GM23248 (cell line): ENCODE data around the gene FBXW9. TPM values are rescaled to one million over a fixed set of nuclear protein-coding genes. Genes with fewer than 3 reads are reported as not detected.
"Not testable (repeated sequence)": the region's sequence is repeated elsewhere in the genome, so short reads cannot be mapped to it uniquely, and the experiment has no call there.

Experiments used
- DNase-seq: peaks from one replicate; pipeline ENCODE4 v3.0.0-alpha.2; 2015
- H2AFZ ChIP-seq: fragments of 200-600 bp; sonication (generic); 2 replicates; pipeline ENCODE4 v1.6.1; 2016; ENCODE audit warnings: antibody characterized with exemption
- H3F3A ChIP-seq: fragments of 200-600 bp; sonication (generic); 2 replicates; pipeline ENCODE4 v1.6.1; 2016; ENCODE audit warnings: mild to moderate bottlenecking, antibody characterized with exemption, mixed run types; ENCODE audit not compliant: insufficient read depth
- H3K27ac ChIP-seq: fragments of 200-600 bp; sonication (generic); 2 replicates; pipeline ENCODE4 v1.5.1; 2016; ENCODE audit warnings: mild to moderate bottlenecking
- H3K27me3 ChIP-seq: fragments of 200-600 bp; sonication (generic); replicated peaks from 2 replicates; pipeline ENCODE4 v1.6.1; 2016; ENCODE audit warnings: mild to moderate bottlenecking; ENCODE audit not compliant: insufficient read depth
- H3K36me3 ChIP-seq: fragments of 200-600 bp; sonication (generic); 2 replicates; pipeline ENCODE4 v1.6.1; 2016; ENCODE audit warnings: low read depth, mild to moderate bottlenecking
- H3K4me1 ChIP-seq: fragments of 200-600 bp; sonication (generic); 2 replicates; pipeline ENCODE4 v1.6.1; 2016; ENCODE audit warnings: mild to moderate bottlenecking; ENCODE audit not compliant: insufficient read depth
- H3K4me2 ChIP-seq: fragments of 200-600 bp; sonication (generic); one replicate; pipeline ENCODE4 v1.6.1; 2016; ENCODE audit warnings: mild to moderate bottlenecking; ENCODE audit not compliant: unreplicated experiment
- H3K4me3 ChIP-seq: fragments of 200-600 bp; sonication (generic); 2 replicates; pipeline ENCODE4 v1.5.1; 2016; ENCODE audit warnings: mild to moderate bottlenecking
- H3K79me2 ChIP-seq: fragments of 200-600 bp; sonication (generic); 2 replicates; pipeline ENCODE4 v1.6.1; 2016; ENCODE audit warnings: mild to moderate bottlenecking; ENCODE audit not compliant: insufficient read depth
- H3K9ac ChIP-seq: fragments of 200-600 bp; sonication (generic); 2 replicates; pipeline ENCODE4 v1.6.1; 2016; ENCODE audit warnings: mild to moderate bottlenecking
- H3K9me2 ChIP-seq: fragments of 200-600 bp; sonication (generic); 2 replicates; pipeline ENCODE4 v1.6.1; 2016; ENCODE audit warnings: mixed run types, mild to moderate bottlenecking, moderate library complexity; ENCODE audit not compliant: insufficient read depth
- H3K9me3 ChIP-seq: fragments of 200-600 bp; sonication (generic); one replicate; pipeline ENCODE4 v1.6.1; 2017; ENCODE audit warnings: low read depth
- H4K20me1 ChIP-seq: fragments of 200-600 bp; sonication (generic); 2 replicates; pipeline ENCODE4 v1.6.0; 2016; ENCODE audit not compliant: insufficient read depth
- EZH2 ChIP-seq: fragments of 200-600 bp; sonication (generic); IDR thresholded peaks from 2 replicates; pipeline ENCODE4 v1.6.1; 2018; ENCODE audit warnings: antibody characterized with exemption, mild to moderate bottlenecking; ENCODE audit not compliant: insufficient read depth, poor library complexity, severe bottlenecking
- EZH2phosphoT487 ChIP-seq: fragments of 200-600 bp; sonication (generic); IDR thresholded peaks from 2 replicates; pipeline ENCODE4 v1.6.1; 2018; ENCODE audit warnings: antibody characterized with exemption, moderate library complexity, mild to moderate bottlenecking, low read depth; ENCODE audit not compliant: insufficient read depth
- WGBS, 2 experiments: methylation state at CpG; one replicate each; pipeline ENCODE4 v1.1.6; 2015 to 2017; ENCODE audit warnings: low lambda C conversion rate in 2 of 2, low coverage in 1 of 2; ENCODE audit errors: missing lambda C conversion rate in 2 of 2; 5-methylcytosine and 5-hydroxymethylcytosine counted together
- in situ Hi-C: fragments of 300-500 bp; cut with MboI; formaldehyde crosslinking; loops from 2 replicates; pipeline ENCODE4 v1.15.0; 2020
- polyA plus RNA-seq: library from polyadenylated mRNA; unstranded; fragments of >200 nt; fragmentation: Nextera tagmentation; extraction: Ambion mirVana; gene quantifications from 2 replicates; pipeline ENCODE4 v1.2.1, GENCODE V29; 2016
- total RNA-seq: library from RNA; depleted of rRNA; stranded (reverse); fragments of >200 nt; shearing (Covaris generic); gene quantifications from 2 replicates; pipeline ENCODE4 v1.2.3, GENCODE V29; 2014

Gene FBXW9
- total and polyA plus RNA-seq, 2 experiments from 2014 or later = 14.2 to 22.3 TPM

GRCh38 chr19:12720296-12720695 lies 23.9 kb upstream of the FBXW9 start:
- Histone ChIP-seq H3K9me2 (no peaks in the 10 kb centered on the region), H3K36me3 (peaks cover 5% of the 10 kb centered on the region; the same call in 1 of the 2 replicates), H3K27me3 (no peaks in the 10 kb centered on the region), H3K79me2 (peaks cover 90% of the 10 kb centered on the region), H4K20me1 (no peaks in the 10 kb centered on the region), H3K9ac (peak overlapping the region; percentile 95), H3K4me1 (peaks cover 20% of the 10 kb centered on the region), H3K4me2 (peak overlapping the region; percentile 94), H3K4me3 (peak overlapping the region; percentile 96), H3K27ac (peak overlapping the region; percentile 90), H3F3A (peaks cover 26% of the 10 kb centered on the region), H2AFZ (peak overlapping the region; percentile 69; the same call in 1 of the 2 replicates), H3K9me3 (no peaks in the 10 kb centered on the region)
- no peak for DNase-seq
- WGBS, 2 experiments = 74 to 80% methylated on average over 10 of the region's 10 CpGs
- in situ Hi-C loops = no loop called here
- TF ChIP-seq EZH2 (no peak), EZH2phosphoT487 (no peak)

DNA sequence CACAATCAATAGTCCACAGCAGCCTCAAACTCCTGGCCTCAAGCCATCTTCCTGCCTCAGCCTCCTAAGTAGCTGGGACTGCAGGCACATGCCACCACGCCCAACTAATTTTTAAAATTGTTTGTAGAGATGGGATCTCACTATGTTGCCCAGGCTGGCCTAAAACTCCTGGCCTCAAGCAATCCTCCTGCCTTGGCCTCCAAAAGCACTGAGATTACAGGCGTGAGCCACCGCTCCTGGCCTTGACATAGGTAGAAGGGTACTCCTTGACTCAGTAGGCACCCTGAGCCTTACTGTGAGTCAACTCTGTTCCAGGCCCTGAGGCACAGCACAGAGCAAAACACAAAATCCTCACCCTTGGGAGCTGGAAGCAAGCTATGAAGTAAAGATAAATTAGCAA lies 19.5 kb upstream of the FBXW9 start:
- WGBS, 2 experiments = 96 to 100% methylated on average over 3 of the region's 3 CpGs
- Histone ChIP-seq H3K4me2 (no peak overlapping the region), H3K4me3 (no peak overlapping the region), H2AFZ (no peak overlapping the region), H3K9ac (no peak overlapping the region), H4K20me1 (no peaks in the 10 kb centered on the region), H3K27me3 (no peaks in the 10 kb centered on the region), H3K36me3 (peaks cover 33% of the 10 kb centered on the region; the same call in 1 of the 2 replicates), H3K27ac (no peak overlapping the region), H3F3A (peaks cover 6% of the 10 kb centered on the region; the same call in 1 of the 2 replicates), H3K4me1 (peaks cover 14% of the 10 kb centered on the region), H3K9me2 (no peaks in the 10 kb centered on the region), H3K9me3 (no peaks in the 10 kb centered on the region), H3K79me2 (peaks cover 93% of the 10 kb centered on the region)
- no peak for DNase-seq
- TF ChIP-seq EZH2phosphoT487 (no peak), EZH2 (no peak)
- in situ Hi-C loops = no loop called here

GRCh38 chr19:12715102-12715501 lies 18.7 kb upstream of the FBXW9 start:
- Histone ChIP-seq H3K79me2 (peaks cover 91% of the 10 kb centered on the region), H2AFZ (no peak overlapping the region), H3K36me3 (peaks cover 40% of the 10 kb centered on the region; the same call in 1 of the 2 replicates), H3K9ac (no peak overlapping the region), H4K20me1 (no peaks in the 10 kb centered on the region), H3K27ac (no peak overlapping the region), H3K9me3 (no peaks in the 10 kb centered on the region), H3K4me3 (no peak overlapping the region), H3K9me2 (no peaks in the 10 kb centered on the region), H3K27me3 (no peaks in the 10 kb centered on the region), H3K4me2 (no peak overlapping the region), H3F3A (no peaks in the 10 kb centered on the region), H3K4me1 (peaks cover 9% of the 10 kb centered on the region)
- in situ Hi-C loops = no loop called here
- 83 to 87% methylated on average over 15 of the region's 15 CpGs for WGBS, 2 experiments
- TF ChIP-seq EZH2 = no peak
- TF ChIP-seq EZH2phosphoT487 = no peak
- DNase-seq = no peak

DNA sequence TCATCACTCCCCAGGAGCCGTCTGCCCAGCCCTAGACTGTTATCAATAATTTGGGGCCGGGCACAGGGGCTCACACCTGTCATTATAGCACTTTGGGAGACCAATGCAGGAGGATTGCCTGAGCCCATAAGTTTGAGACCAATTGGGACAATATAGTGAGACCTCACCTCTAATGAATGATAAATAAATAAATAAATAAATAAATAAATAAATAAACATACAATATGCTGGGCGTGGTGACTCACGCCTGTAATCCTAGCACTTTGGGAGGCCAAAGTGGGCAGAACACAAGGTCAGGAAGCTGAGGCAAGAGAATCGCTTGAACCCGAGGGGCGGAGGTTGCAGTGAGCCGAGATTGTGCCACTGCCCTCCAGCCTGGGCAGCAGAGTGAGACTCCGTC lies 16.9 kb upstream of the FBXW9 start:
- H3K27ac ChIP-seq, H3K9me3 ChIP-seq, in situ Hi-C loops, H4K20me1 ChIP-seq, H2AFZ ChIP-seq, H3K9me2 ChIP-seq, H3F3A ChIP-seq, H3K9ac ChIP-seq, H3K4me1 ChIP-seq, DNase-seq, H3K4me2 ChIP-seq, H3K4me3 ChIP-seq, H3K27me3 ChIP-seq: not testable (repeated sequence)
- WGBS, 2 experiments = 83 to 86% methylated on average over 9 of the region's 9 CpGs
- Histone ChIP-seq H3K79me2 (peaks cover 84% of the 10 kb centered on the region), H3K36me3 (peaks cover 53% of the 10 kb centered on the region)

GRCh38 chr19:12712077-12712476 lies 15.6 kb upstream of the FBXW9 start:
- H3K27me3 ChIP-seq, H4K20me1 ChIP-seq, H3K4me2 ChIP-seq, in situ Hi-C loops, H3K4me3 ChIP-seq, H3K9me2 ChIP-seq, H3K9ac ChIP-seq, H3K9me3 ChIP-seq, DNase-seq, H3K4me1 ChIP-seq, H2AFZ ChIP-seq, H3K27ac ChIP-seq, H3F3A ChIP-seq: not testable (repeated sequence)
- H3K36me3 ChIP-seq = peaks cover 62% of the 10 kb centered on the region
- 43 to 44% methylated on average over 12 to 13 of the region's 14 CpGs for WGBS, 2 experiments
- peaks cover 72% of the 10 kb centered on the region for H3K79me2 ChIP-seq
